WTC11 (cell line): ENCODE results near the gene TREML2.

Source experiments
- ATF3 ChIP-seq: sonication (generic); formaldehyde crosslinking; conservative IDR thresholded peaks from 2 replicates; pipeline ENCODE4 v1.8.1; 2022; ENCODE audit warnings: mild to moderate bottlenecking, missing genetic modification reagents
- CTCF ChIP-seq: fragments of 200-600 bp; IDR thresholded peaks from 2 replicates; pipeline ENCODE4 v1.8.0; 2022; ENCODE audit warnings: antibody characterized with exemption
- FOXP1 ChIP-seq: sonication (generic); formaldehyde crosslinking; IDR thresholded peaks from 2 replicates; pipeline ENCODE4 v1.8.0; 2022; ENCODE audit warnings: missing genetic modification reagents, mild to moderate bottlenecking, moderate library complexity, borderline replicate concordance
- GABPB1 ChIP-seq: sonication (generic); formaldehyde crosslinking; IDR thresholded peaks from 2 replicates; pipeline ENCODE4 v1.8.1; 2023; ENCODE audit warnings: mild to moderate bottlenecking, missing genetic modification reagents
- IRF1 ChIP-seq: sonication (generic); formaldehyde crosslinking; IDR thresholded peaks from 2 replicates; pipeline ENCODE4 v1.8.0; 2023; ENCODE audit warnings: missing genetic modification reagents
- JUN ChIP-seq: sonication (generic); formaldehyde crosslinking; IDR thresholded peaks from 2 replicates; pipeline ENCODE4 v1.8.0; 2023; ENCODE audit warnings: mild to moderate bottlenecking, missing genetic modification reagents
- NFYB ChIP-seq: sonication (generic); formaldehyde crosslinking; conservative IDR thresholded peaks from 2 replicates; pipeline ENCODE4 v1.8.0; 2022; ENCODE audit warnings: low read depth, missing genetic modification reagents
- NR1H2 ChIP-seq: sonication (generic); formaldehyde crosslinking; IDR thresholded peaks from 2 replicates; pipeline ENCODE4 v1.9.0; 2021; ENCODE audit warnings: mild to moderate bottlenecking, moderate library complexity, missing genetic modification reagents
- PREB ChIP-seq: sonication (generic); formaldehyde crosslinking; IDR thresholded peaks from 2 replicates; pipeline ENCODE4 v1.8.1; 2022; ENCODE audit warnings: mild to moderate bottlenecking, missing genetic modification reagents, moderate library complexity, borderline replicate concordance
- ZNF532 ChIP-seq: fragments of 250-450 bp; sonication (Bioruptor Pico); IDR thresholded peaks from 2 replicates; pipeline ENCODE4 v1.9.0; 2021; ENCODE audit warnings: mild to moderate bottlenecking, borderline replicate concordance

- TF ChIP-seq JUN (CRISPR knock-in tag) (no peak), GABPB1 (CRISPR knock-in tag) (no peak), CTCF (no peak), FOXP1 (CRISPR knock-in tag) (no peak), NFYB (CRISPR knock-in tag) (no peak), ZNF532 (CRISPR knock-in tag) (no peak), ATF3 (CRISPR knock-in tag) (no peak), IRF1 (CRISPR knock-in tag) (no peak), PREB (CRISPR knock-in tag) (no peak), NR1H2 (CRISPR knock-in tag) (no peak)
Measured at GRCh38 chr6:41174610-41175009, 26.3 kb downstream of the TREML2 start.
